NCI-H524 (cell line): Measurements from ENCODE around the gene DCDC1.
A peak's percentile ranks its signal among the peaks of the same experiment; 100 is the strongest.
"Not testable (repeated sequence)": the region's sequence is repeated elsewhere in the genome, so short reads cannot be mapped to it uniquely, and the experiment has no call there.

Experiments
- DNase-seq, 2 experiments: peaks; one replicate each; lab custom pipeline; 2025; lab: John Stamatoyannopoulos, UW

The DCDC1 gene

GRCh38 chr11:30990625-30991296 lies 378.8 kb downstream of the DCDC1 start:
- DNase-seq, result peak in 1 of 2 experiments; percentile 2

- no peak for DNase-seq
Observed at GRCh38 chr11:30987819-30988218, 381.7 kb downstream of the DCDC1 start.

GRCh38 chr11:30985536-30985935 lies 384.0 kb downstream of the DCDC1 start:
- no peak for DNase-seq

GRCh38 chr11:30984827-30985226 lies 384.7 kb downstream of the DCDC1 start:
- no peak for DNase-seq

GRCh38 chr11:30984442-30984816 lies 385.1 kb downstream of the DCDC1 start:
- DNase-seq, result no peak

GRCh38 chr11:30983776-30984441 lies 385.6 kb downstream of the DCDC1 start:
- DNase-seq, result no peak

GRCh38 chr11:30983143-30983542 lies 386.4 kb downstream of the DCDC1 start:
- no peak for DNase-seq

- DNase-seq, result no peak
Observed at GRCh38 chr11:30967579-30967978, 402.0 kb downstream of the DCDC1 start.

GRCh38 chr11:30960387-30960992 lies 409.0 kb downstream of the DCDC1 start:
- DNase-seq, result peak; percentile 1 to 53

GRCh38 chr11:30956751-30957150 lies 412.8 kb downstream of the DCDC1 start:
- DNase-seq, result no peak

- DNase-seq, result no peak
Observed at GRCh38 chr11:30949838-30950237, 419.7 kb downstream of the DCDC1 start.

GRCh38 chr11:30947715-30948114 lies 421.8 kb downstream of the DCDC1 start:
- not testable (repeated sequence) for DNase-seq

- DNase-seq, result no peak
Observed at GRCh38 chr11:30938810-30939209, 430.7 kb downstream of the DCDC1 start.

GRCh38 chr11:30938171-30938570 lies 431.4 kb downstream of the DCDC1 start:
- DNase-seq, result no peak

GRCh38 chr11:30936491-30936890 lies 433.0 kb downstream of the DCDC1 start:
- no peak for DNase-seq

- DNase-seq, result no peak
Observed at GRCh38 chr11:30935861-30936260, 433.7 kb downstream of the DCDC1 start.

GRCh38 chr11:30926130-30926529 lies 443.4 kb downstream of the DCDC1 start:
- DNase-seq, result no peak

GRCh38 chr11:30921811-30922210 lies 447.7 kb downstream of the DCDC1 start:
- DNase-seq, result no peak

- DNase-seq, result no peak
Observed at GRCh38 chr11:30919389-30920152, 450.0 kb downstream of the DCDC1 start.

GRCh38 chr11:30917859-30918478 lies 451.6 kb downstream of the DCDC1 start:
- DNase-seq, result peak in 1 of 2 experiments; percentile 58

GRCh38 chr11:30917266-30917665 lies 452.3 kb downstream of the DCDC1 start:
- no peak for DNase-seq

- no peak for DNase-seq
Observed at GRCh38 chr11:30916764-30917163, 452.8 kb downstream of the DCDC1 start.
